Measurements from ENCODE around the gene GAB3.
"Not testable (repeated sequence)": the region's sequence is repeated elsewhere in the genome, so short reads cannot be mapped to it uniquely, and the experiment has no call there.

GAB3 gene

GRCh38 chrX:154658957-154659356 is 91.9 kb downstream of the GAB3 start:
- TF ChIP-seq, protein P1, sequence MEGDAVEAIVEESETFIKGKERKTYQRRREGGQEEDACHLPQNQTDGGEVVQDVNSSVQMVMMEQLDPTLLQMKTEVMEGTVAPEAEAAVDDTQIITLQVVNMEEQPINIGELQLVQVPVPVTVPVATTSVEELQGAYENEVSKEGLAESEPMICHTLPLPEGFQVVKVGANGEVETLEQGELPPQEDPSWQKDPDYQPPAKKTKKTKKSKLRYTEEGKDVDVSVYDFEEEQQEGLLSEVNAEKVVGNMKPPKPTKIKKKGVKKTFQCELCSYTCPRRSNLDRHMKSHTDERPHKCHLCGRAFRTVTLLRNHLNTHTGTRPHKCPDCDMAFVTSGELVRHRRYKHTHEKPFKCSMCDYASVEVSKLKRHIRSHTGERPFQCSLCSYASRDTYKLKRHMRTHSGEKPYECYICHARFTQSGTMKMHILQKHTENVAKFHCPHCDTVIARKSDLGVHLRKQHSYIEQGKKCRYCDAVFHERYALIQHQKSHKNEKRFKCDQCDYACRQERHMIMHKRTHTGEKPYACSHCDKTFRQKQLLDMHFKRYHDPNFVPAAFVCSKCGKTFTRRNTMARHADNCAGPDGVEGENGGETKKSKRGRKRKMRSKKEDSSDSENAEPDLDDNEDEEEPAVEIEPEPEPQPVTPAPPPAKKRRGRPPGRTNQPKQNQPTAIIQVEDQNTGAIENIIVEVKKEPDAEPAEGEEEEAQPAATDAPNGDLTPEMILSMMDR (IDR thresholded peaks at IDR 0.05; ENCODE audit: insufficient read depth, missing control alignments), result no peak
- FAIRE-seq (no peak), DNase-seq (ENCODE audit: insufficient read length, low spot score) (no peak)

- DNase-seq (ENCODE audit: insufficient read length, low spot score) (no peak), FAIRE-seq (no peak)
- TF ChIP-seq, protein P1 (IDR thresholded peaks at IDR 0.05; ENCODE audit: insufficient read depth, missing control alignments), result no peak
Measured at GRCh38 chrX:154658187-154658586, 92.7 kb downstream of the GAB3 start.

GRCh38 chrX:154657226-154657805 is 93.6 kb downstream of the GAB3 start:
- DNase-seq (ENCODE audit: insufficient read length, low spot score) (no peak), FAIRE-seq (no peak)
- TF ChIP-seq, protein P1 (IDR thresholded peaks at IDR 0.05; ENCODE audit: insufficient read depth, missing control alignments), result no peak

DNA sequence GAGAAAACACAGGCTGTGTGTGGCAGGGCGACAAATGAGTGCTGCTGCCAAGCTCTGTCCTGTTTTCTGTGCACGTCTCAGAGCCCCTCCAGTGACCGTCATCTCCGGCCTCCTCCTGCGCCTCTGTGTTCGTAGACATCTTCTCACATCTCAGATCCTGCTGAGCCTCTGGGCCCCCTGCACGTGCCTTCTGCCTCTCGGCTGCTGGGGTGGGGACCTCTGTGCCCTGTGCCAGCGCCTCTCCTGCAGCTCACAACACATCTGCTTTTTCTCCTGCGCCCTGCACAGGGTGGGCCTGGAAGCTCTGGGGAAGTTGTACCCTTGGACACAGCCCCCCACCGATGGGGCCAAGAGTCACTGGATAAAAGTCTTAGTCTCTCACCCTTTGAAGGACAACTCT is 95.1 kb downstream of the GAB3 start:
- FAIRE-seq (no peak), DNase-seq (ENCODE audit: insufficient read length, low spot score) (no peak)
- TF ChIP-seq, protein P1 (IDR thresholded peaks at IDR 0.05; ENCODE audit: insufficient read depth, missing control alignments), result no peak

- FAIRE-seq, result no peak
- TF ChIP-seq, protein P1 (IDR thresholded peaks at IDR 0.05; ENCODE audit: insufficient read depth, missing control alignments), result no peak
Measured at GRCh38 chrX:154655346-154655745, 95.5 kb downstream of the GAB3 start.

DNA sequence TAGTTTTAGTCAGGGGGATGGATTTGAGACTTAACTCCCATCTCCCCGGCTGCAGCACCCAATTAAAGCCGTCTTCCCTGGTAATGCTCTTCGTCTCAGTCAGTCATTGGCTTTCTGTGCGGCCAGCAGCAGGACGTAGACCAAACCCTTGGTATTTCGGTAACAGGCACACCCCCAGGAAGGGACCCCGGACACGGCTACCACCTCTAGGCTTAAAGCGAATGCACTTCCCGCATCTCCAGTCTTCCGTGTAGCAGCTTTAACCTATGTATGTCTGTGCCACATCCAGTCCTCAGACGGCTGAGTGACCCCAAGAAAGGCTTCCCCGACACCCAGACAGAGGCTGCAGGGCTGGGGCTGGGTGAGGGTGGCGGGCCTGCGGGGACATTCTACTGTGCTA is 96.0 kb downstream of the GAB3 start:
- FAIRE-seq (no peak), DNase-seq (ENCODE audit: insufficient read length, low spot score) (no peak)
- TF ChIP-seq, protein P1 (IDR thresholded peaks at IDR 0.05; ENCODE audit: insufficient read depth, missing control alignments), result no peak

More at GRCh38 chrX:154655346-154655745, 95.5 kb downstream of the GAB3 start:
- no peak for DNase-seq (ENCODE audit: insufficient read length, low spot score)

GRCh38 chrX:154654372-154654771 is 96.5 kb downstream of the GAB3 start:
- no peak for DNase-seq (ENCODE audit: insufficient read length, low spot score)
- FAIRE-seq, result no peak
- TF ChIP-seq, protein P1 (IDR thresholded peaks at IDR 0.05; ENCODE audit: insufficient read depth, missing control alignments), result no peak

DNA sequence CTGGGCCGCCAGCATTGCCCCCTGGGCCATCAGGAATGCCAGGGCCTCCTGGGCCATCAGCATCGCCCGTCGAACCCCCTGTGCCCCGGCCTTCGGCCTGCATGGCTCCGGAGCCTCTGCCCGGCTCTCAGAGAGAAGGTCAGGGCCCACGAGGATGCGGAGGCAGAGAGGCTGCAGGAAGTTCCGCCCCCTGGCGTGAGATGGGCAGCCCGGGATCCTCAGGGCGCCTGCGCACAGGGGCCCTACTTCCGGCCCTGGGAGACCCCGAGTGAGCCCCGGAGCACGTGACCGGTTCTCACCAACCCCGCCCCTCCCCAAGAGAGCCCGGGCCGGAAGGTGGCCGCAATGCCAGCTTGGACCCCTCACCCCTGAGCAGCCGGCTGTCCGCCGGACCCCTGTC is 97.5 kb downstream of the GAB3 start, which contains the start of gene CTAG2:
CTAG2 (minus strand) TSS at position 167 of the 400 bp plus-strand sequence; CDS start at position 103, 64 bp downstream.
- FAIRE-seq; DNase-seq (ENCODE audit: insufficient read length, low spot score): not testable (repeated sequence)

All from D721Med (cell line).